ENCODE data around the gene PEX14.

PEX14 gene

DNA sequence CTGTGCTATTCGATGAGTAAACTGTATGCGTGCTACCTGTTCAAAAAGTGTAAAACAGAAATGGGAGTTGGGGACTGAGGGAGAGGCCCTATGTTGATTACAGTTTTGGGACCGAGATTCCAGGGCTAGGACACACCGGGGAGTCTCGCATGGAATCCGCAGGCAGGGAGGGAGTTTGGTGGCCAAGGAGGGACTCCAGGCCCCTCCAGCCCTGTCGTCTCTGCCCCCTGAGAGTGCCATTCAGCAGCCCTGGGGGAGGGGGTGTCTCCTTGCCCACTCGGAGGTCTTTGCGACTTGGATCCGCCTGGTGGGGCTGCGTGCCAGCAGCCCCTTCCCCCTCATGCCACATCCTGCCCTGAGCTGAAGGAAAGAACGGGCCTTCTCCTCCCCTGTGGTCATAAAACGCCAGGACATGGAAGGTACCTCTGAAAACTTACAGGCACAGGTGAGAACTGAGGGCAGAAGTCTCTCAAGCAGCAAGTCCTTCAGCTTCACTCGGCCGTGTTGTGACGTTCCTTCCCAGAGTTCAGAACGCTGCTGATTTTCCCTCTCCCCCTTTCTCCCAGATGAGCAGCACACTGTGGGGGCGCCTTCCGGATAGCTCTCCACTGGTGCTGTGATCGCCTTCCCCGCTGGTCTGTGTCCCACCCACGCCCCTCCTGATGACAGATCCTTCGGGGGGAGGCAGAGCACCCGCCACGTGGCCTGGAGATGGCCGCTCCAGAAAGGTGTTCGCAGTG lies 141.4 kb downstream of the PEX14 start:
- no peak for DNase-seq (ENCODE audit: low read depth in 2 of 2)

DNA sequence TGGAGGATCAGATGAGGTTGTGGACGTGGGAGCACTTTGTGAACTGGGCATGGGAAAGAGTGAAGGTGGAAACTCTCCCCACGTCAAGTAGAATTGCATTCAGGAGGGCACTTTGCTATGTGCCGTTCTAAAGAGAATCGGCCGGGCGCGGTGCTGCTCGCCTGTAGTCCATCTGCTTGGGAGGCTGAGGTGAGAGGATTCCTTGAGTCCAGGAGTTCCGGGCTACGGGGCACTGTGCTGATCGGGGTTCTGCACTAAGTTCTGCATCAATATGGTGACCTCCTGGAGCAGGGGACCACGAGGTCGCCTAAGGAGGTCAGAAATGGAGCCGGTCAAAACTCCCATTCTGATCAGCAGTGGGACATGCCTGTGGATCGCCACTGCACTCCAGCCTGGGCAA lies 141.9 kb downstream of the PEX14 start:
- no peak for DNase-seq (ENCODE audit: low read depth in 2 of 2)

DNA sequence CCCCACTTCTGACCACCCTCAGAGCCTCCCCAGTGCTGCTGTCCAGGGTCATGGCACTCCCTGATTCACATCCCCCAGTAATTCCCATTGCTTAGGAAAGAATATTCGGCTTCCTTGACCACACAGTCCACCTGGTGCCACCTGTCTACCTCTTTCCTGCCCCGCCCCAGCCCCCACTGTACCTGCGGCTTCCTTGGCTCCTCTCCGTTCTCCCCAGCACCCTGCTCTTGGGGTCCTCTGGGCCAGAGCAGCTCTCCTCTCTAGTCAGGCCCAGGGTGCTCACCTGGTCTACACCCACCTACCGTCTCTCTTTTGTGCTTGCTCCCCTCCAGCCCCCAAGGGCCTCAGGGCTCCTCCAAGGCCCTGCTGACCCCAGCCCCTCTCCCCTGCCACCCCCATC lies 142.6 kb downstream of the PEX14 start:
- DNase-seq (ENCODE audit: low read depth in 2 of 2): no peak

DNA sequence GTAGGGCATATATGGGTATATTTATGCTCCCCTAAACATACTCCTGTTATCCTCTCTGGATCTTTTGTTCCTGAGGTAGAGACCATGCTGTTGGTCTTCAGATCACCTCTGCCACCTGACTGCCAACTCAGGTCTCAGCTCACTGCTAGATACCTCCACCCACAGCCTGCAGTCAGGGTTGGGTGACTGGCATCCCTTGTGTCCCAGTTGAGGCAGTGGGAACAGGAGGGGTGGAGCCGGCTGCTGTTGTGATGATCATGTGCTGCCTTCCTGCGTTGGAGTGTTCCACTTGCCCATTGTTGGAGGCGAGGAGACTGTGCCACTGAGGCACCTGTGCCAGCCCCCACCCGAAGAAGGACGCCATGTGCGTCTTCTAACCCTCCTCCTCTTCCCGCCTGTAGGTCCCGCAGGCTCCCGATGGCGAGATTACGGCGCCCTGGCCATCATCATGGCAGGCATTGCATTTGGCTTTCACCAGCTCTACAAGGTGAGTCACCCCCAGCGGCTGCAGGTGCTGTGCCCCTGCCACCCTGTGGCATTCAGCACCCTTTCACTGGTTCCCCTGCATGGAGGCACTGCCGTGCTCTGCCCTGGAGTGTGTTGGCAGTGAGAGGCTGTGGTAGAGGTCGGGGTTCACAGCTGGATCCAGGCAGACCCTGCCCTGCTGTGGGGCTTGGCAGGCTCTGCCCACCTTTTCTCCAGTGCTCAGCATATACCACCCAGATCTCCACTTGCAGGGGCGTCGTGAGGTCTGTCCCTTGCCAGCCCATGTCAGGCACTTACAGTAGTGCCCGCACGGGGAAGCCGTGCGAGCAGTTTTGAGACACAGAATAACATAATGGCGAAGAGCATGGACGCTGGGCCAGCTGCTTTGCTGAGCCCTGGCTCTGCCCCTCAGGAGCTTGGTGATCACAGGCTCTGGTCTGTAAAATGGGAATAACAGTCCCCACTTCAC lies 143.5 kb downstream of the PEX14 start:
- no peak for DNase-seq (ENCODE audit: low read depth in 2 of 2)

DNA sequence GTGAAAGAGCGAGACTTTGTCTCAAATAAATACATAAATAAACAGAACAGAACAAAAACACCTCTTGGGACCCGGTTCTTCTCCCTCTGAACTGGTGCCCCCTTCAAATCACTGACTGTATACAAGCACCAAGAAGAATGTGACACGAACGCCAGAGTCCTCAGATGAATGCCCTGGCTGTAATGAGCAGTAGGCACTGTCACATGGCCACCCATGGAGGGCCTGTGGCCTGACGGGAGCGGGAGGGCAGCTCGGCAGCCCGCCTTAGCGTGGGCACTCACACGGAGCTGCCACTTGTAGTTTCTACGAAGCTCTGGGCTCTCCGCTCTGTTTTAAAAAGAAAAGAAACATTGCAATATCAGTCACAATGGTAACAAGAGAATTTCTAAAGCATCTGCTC lies 146.0 kb downstream of the PEX14 start:
- DNase-seq (ENCODE audit: low read depth in 2 of 2): no peak

DNA sequence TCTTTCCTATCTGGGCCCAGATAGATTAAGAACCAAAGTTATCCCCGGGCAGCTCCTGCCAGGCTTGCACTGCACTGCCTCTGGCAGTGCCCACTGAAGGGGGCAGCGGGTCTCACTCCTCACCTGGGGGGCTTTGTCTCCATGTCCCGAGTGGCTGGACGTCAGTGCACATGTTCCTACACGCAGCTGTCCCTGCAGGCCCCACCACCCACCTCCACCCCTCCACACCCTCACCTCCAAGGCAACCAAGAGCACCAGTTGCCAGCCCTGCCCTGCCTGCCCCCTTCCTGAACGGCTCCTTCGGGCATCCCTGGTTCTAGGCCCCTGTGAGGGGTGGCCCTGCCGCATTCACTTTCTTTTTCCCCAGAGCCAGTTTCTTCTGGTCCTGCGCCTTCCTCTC lies 147.2 kb downstream of the PEX14 start:
- no peak for DNase-seq (ENCODE audit: low read depth in 2 of 2)

DNA sequence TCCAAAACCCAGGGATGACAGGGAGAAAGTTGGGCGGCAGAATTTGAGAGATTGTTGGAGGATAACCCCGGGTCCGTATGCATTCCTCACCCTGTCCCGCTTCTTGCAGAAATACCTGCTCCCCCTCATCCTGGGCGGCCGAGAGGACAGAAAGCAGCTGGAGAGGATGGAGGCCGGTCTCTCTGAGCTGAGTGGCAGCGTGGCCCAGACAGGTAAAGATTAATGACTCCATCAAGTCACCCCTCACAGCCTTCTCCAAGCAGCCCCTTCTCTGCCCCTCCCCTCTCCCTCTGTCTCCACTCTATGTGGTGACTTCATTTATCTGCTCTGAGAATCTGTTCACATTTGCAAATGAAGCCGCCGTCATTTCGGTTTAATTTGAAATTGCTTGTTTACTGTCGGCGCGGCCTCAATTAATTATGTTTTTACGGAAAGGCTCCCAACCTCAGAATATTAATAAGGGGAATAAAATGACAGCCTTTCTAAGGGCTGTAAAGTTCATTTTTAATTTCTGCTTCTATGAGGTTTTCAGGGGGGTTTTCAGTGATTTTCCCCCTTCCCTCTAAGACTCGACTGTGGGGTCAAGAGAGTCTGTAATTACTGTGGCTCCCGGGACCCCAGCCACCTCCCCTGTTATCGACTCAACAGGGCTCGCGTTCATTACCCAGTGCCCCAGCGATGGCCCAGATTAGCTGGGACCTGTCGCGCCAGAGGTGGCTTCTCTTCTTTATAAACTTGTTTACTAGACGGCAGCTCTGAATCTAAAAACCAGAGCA lies 148.3 kb downstream of the PEX14 start:
- DNase-seq (ENCODE audit: low read depth in 2 of 2): no peak

DNA sequence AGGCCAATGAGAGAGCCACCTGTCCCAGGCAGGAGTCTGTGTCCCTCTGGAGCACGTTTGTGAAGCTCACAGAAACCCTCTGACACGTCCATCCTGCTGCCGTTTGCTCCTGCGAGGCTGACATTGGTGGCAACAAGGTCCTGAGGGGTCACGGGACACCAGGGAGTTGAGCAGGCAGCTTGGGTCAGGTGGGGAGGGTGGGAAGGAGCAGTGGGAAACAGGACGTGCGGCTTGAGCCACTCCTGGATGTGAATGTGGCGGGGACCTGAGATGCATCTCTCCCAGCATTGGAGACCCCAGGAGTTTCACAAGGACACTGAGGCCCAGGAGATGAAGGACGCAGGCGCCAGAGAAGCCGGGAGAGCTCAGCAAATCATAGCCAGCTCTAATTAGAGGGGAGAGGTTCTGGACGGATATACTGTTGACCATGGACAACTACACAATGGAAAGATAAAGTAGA lies 149.0 kb downstream of the PEX14 start:
- no peak for DNase-seq (ENCODE audit: low read depth in 2 of 2)

DNA sequence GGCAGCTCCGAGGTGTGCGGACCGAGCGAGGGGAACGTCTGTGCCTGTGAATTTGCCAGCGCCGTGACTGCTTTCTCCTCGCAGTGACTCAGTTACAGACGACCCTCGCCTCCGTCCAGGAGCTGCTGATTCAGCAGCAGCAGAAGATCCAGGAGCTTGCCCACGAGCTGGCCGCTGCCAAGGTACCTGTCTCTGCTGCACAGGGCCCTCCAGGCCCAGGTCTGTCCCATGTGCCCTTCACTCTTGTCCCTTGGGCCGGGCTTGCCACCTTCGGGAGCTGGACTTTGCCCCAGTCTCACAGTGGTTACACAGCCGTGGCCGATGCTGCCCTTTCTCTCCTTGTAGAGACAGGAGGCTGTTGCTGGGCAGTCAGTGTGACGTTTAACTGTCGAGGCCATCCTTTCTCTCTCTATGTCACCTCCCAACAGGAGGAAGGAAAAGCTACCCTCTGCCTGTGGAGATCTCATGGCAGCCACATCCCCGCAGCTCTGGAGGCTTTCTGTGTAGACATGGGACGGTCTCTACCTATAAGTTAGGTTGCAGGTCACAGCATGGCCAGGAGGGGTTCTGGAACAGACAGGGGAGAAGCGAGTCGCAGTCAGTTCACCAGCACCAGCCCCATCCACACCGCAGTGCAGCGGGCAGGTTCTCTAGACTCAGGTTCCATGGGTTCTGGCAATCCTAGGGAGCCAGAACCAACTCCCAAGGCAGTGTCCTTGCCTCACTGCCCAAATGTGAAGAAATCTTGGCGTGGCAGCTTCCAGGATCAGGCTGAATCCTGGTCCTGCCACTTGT lies 149.7 kb downstream of the PEX14 start:
- no peak for DNase-seq (ENCODE audit: low read depth in 2 of 2)

DNA sequence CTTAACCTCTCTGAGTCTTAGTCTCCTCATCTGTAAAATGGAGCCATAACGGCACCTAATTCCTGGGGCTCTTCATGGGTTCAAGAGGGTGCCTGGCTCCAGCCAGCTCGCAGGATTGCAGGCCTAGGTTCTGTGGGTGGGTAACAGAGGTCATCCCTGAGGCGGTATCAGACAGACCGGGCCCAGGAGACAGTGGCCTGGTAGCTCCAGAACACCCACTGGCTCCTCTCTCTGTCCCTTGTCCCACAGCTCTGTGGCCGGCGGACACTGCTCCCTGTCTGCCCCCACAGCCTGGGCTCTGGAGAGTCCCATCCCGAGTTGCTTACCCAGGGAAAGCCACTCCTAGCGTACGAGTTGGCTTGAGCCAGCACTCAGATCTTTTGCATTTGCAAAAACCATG lies 150.3 kb downstream of the PEX14 start:
- no peak for DNase-seq (ENCODE audit: low read depth in 2 of 2)

DNA sequence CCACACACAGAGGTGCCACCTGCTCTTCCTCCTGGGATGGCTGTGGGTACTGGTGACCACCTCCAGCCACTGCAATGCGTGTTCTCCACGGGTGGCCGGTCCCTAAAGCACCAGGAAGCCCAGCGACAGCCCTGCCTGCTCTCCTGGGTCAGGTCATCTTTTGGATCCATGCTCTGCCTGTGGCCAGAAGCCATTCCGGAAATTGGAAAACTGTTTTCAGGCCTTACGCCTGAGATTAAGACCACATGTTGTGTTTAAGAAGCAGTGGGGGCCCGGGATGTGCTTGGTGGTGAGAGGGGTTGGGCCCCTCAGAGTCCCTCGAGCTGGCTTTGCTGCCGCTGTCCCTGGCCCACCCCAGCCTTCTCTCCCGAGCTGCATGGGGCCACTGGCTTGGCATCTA lies 150.8 kb downstream of the PEX14 start:
- no peak for DNase-seq (ENCODE audit: low read depth in 2 of 2)

DNA sequence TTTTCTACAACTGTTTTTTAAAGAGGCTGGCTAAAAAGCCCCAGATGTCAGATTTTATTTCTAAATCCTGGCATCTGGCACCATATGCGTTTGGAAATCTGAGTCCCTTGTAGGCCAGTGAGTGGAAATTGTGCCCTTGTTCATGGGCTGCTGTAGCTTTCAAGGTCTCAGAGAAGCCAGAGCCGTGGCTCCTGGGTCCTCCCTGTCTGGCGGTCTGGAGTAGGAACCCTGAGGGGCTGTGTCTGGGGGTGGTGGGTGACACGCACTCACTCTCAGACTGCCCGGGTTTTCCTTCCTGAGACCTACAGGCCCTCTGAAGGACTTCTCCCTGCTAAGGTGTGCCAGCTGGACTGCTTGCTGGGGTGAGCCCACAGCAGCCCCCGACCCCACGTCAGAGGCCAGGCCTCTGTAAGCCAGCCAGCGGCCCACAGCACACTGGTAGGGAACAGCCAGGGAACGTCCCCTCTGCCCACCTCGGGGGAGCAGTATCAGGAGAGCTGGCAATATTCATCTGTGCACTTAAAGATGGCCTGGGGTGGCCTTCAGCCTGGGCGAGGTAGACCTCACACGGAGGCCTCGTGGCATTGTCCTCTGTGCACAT lies 151.5 kb downstream of the PEX14 start:
- no peak for DNase-seq (ENCODE audit: low read depth in 2 of 2)

DNA sequence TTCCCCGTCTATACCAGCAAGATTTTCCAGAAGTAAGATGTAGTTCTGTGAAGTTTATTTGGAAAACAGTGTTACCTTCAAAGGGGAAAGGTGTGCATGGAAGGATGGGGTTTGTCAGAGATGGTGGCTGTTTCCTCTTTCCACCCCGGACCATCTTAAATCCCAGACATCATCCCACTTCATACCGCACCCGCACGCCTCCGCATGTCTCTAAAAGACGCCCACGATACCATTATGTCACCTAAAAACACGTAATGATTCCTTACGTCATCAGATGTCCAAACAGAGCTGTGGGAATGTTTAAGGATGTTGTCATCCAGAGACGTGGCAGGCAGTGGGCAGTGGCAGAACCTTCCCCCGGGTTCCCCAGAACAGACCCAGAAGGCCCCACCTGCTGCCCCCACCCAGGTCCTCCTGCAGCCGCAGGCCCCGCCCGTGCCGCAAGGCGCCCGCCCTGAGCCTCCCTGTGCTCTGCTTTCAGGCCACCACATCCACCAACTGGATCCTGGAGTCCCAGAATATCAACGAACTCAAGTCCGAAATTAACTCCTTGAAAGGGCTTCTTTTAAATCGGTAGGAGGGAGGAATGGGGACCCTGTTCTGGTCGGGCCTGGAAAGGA lies 152.2 kb downstream of the PEX14 start:
- DNase-seq (ENCODE audit: low read depth in 2 of 2): no peak

DNA sequence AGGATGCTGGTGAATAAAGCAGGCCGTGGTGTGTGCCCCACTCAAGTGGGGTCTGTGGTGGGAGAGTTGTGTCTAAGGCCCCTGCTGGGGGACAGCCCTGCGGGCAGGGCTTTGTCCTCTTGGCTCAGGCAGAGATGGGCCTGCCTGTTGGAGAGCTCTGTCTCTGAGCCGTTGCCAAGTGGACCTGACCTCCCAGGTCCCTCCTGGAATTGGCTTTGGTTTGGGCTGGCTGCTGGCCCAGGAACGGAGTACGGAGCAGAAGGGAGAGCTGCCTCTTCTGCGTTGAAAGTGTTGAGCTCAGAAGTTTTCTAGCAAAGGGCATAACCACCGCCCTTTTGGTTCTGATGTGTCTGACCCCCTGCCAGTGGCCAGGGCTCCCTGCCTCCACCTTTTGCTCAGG lies 153.9 kb downstream of the PEX14 start:
- DNase-seq (ENCODE audit: low read depth in 2 of 2): no peak

DNA sequence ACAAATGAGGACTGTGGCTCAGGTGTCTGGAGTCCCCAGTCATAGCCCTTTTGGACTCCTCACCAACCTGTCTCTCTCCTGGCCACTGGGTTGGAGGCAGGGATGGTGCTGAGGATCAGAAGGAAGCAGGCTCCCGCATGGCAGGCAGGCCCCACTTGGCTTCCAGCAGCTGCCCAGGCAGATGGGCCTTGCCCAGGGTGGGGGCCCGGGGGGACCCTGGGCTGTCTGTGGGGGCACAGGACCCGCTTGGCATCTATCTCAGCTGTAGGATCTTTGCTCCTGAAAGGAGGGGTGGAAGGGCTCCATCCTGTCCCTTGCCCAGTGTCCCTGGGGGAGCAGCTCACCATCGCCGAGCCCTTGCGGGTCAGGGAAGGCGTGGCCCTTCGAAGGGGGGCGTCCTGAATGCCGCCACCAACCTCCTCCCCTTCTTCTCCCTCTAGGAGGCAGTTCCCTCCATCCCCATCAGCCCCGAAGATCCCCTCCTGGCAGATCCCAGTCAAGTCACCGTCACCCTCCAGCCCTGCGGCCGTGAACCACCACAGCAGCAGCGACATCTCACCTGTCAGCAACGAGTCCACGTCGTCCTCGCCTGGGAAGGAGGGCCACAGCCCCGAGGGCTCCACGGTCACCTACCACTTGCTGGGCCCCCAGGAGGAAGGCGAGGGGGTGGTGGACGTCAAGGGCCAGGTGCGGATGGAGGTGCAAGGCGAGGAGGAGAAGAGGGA lies 154.5 kb downstream of the PEX14 start:
- DNase-seq (ENCODE audit: low read depth in 2 of 2): no peak

DNA sequence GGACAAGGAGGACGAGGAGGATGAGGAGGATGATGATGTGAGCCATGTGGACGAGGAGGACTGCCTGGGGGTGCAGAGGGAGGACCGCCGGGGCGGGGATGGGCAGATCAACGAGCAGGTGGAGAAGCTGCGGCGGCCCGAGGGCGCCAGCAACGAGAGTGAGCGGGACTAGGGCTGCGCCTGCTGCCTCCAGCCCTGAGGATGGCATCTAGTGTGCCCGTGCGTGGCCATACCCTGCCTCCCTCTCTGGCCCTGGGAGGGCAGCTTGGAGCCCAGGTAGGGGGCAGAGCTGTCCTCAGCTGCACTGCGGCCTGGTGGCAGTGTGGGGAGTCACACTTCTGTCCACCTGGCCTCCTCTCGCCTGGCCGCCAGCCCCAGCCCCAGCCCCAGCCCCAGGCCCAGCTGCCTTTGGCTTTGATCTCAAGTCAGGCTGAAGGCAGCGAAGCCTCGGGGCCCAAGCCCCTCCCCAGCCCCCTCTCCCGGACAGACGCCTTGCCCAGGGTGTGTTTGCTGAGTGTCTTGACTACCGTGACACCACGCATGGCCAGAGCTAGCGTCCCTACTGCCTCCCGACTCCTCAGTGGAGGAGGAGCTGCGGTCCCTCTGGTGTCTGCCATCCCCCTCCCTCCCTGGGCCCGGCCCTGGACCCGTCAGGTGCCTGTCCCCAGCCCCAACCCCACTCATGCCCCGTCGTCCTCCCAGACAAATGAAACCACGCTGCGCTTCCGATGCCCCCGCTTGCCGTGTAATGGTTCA lies 155.2 kb downstream of the PEX14 start:
- no peak for DNase-seq (ENCODE audit: low read depth in 2 of 2)

DNA sequence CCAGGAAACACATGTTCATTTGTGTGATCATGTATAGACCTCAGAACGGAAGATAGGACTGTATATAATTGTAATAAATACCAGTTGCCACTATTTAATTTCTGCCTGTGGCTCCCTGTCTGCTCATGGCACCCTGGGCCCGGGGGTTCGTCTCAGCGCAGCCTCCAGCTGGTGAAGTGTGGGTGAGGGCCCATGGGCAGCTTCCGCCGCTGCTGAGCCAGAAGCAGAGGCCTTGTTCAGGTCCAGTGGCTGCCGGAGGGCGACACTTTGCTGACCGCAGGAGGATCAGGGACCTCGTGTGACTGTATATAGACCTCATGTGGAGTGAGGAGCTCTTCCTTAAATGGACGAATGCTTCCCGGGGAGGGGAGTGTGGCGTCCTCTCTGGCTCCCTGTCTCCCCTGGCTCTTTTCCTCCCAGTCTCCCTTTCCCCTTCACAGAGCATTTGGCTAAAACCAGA lies 155.9 kb downstream of the PEX14 start:
- no peak for DNase-seq (ENCODE audit: low read depth in 2 of 2)

DNA sequence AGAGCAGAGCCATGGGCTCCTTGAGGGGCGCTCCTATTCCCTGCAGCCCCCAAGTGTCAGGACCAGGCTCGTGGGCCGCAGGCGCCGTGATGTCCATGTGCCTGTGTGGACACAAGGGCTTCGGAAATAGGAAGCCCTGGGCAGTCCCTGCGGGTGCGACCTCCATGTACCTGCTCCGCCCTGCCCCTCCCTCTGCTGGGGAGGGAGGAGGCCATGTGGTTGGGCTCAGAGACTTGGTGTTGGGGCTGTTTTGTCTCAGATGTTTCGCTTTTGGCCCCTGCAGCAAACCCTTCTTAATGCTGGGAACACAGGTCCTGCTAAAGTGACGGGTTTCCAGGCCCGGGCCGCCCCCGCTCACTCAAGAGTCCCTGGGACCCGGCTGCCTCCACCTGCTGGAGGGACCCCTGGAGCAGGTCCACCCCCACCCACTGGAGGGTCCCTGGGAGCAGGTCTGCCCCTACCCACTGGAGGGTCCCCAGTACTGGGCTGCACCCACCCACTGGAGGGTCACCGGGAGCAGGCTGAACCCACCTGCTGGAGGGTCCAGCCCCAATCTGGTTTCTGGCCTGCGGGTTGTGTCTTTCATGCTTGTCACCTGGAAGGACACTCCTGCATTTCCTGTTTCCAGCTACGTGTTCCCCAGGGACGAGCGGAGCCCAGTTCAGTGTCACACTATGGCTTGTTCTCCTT lies 156.5 kb downstream of the PEX14 start:
- DNase-seq (ENCODE audit: low read depth in 2 of 2): no peak
